ENCODE results near the gene UVRAG.

The UVRAG gene

GRCh38 chr11:76123248-76123647 lies 308.2 kb downstream of the UVRAG start:
- Histone ChIP-seq H3F3A (ENCODE audit: insufficient read depth) (no peaks in the 10 kb centered on the region), H3K9me2 (replicated peaks; ENCODE audit: insufficient read depth, low read length) (no peaks in the 10 kb centered on the region), H4K20me1 (ENCODE audit: low read depth, low read length) (no peaks in the 10 kb centered on the region), H3K27me3 (ENCODE audit: low read length) (no peaks in the 10 kb centered on the region), H2AFZ (ENCODE audit: low read depth, low read length, severe bottlenecking) (no peak overlapping the region), H3K27ac (ENCODE audit: low read depth, low read length) (no peak overlapping the region), H3K9me3 (ENCODE audit: insufficient read depth, low read length) (no peaks in the 10 kb centered on the region), H3K4me3 (ENCODE audit: insufficient read depth, low read length, poor library complexity, severe bottlenecking) (no peak overlapping the region), H3K4me2 (ENCODE audit: low read depth, low read length, poor library complexity, severe bottlenecking) (no peak overlapping the region), H3K9ac (ENCODE audit: low read length) (no peak overlapping the region), H3K79me2 (ENCODE audit: insufficient read depth, low read length) (no peaks in the 10 kb centered on the region), H3K36me3 (ENCODE audit: low read length) (peaks cover 4% of the 10 kb centered on the region; the same call in 1 of the 2 replicates)
- no peak for TF ChIP-seq EZH2phosphoT487 (conservative IDR thresholded peaks at IDR 0.05; ENCODE audit: low read length)
- no peak for TF ChIP-seq CTCF (IDR thresholded peaks at IDR 0.05; ENCODE audit: insufficient read depth, low read length, poor library complexity, severe bottlenecking)

- no peaks in the 10 kb centered on the region for H3K9me2 ChIP-seq (replicated peaks; ENCODE audit: insufficient read depth, low read length)
- no peak overlapping the region for H2AFZ ChIP-seq (ENCODE audit: low read depth, low read length, severe bottlenecking)
- no peak overlapping the region for H3K4me3 ChIP-seq (ENCODE audit: insufficient read depth, low read length, poor library complexity, severe bottlenecking)
- H3K9ac ChIP-seq (ENCODE audit: low read length): no peak overlapping the region
- H3K27me3 ChIP-seq (ENCODE audit: low read length): no peaks in the 10 kb centered on the region
- no peaks in the 10 kb centered on the region for H3K36me3 ChIP-seq (ENCODE audit: low read length)
- TF ChIP-seq EZH2phosphoT487 (conservative IDR thresholded peaks at IDR 0.05; ENCODE audit: low read length) (no peak), CTCF (IDR thresholded peaks at IDR 0.05; ENCODE audit: insufficient read depth, low read length, poor library complexity, severe bottlenecking) (no peak)
- H3K79me2 ChIP-seq (ENCODE audit: insufficient read depth, low read length): no peaks in the 10 kb centered on the region
- no peaks in the 10 kb centered on the region for H4K20me1 ChIP-seq (ENCODE audit: low read depth, low read length)
- no peaks in the 10 kb centered on the region for H3K9me3 ChIP-seq (ENCODE audit: insufficient read depth, low read length)
- no peak overlapping the region for H3K4me2 ChIP-seq (ENCODE audit: low read depth, low read length, poor library complexity, severe bottlenecking)
- no peaks in the 10 kb centered on the region for H3F3A ChIP-seq (ENCODE audit: insufficient read depth)
- no peak overlapping the region for H3K27ac ChIP-seq (ENCODE audit: low read depth, low read length)
These were observed 310.1 kb downstream of the UVRAG start for GRCh38 chr11:76124905-76125770.

- Histone ChIP-seq H3F3A (ENCODE audit: insufficient read depth) (no peaks in the 10 kb centered on the region), H3K27ac (ENCODE audit: low read depth, low read length) (no peak overlapping the region), H4K20me1 (ENCODE audit: low read depth, low read length) (peaks cover 4% of the 10 kb centered on the region; the same call in 1 of the 2 replicates), H3K27me3 (ENCODE audit: low read length) (no peaks in the 10 kb centered on the region), H3K9me3 (ENCODE audit: insufficient read depth, low read length) (no peaks in the 10 kb centered on the region), H2AFZ (ENCODE audit: low read depth, low read length, severe bottlenecking) (no peak overlapping the region), H3K79me2 (ENCODE audit: insufficient read depth, low read length) (no peaks in the 10 kb centered on the region), H3K9me2 (replicated peaks; ENCODE audit: insufficient read depth, low read length) (no peaks in the 10 kb centered on the region), H3K36me3 (ENCODE audit: low read length) (no peaks in the 10 kb centered on the region), H3K4me2 (ENCODE audit: low read depth, low read length, poor library complexity, severe bottlenecking) (no peak overlapping the region), H3K9ac (ENCODE audit: low read length) (no peak overlapping the region), H3K4me3 (ENCODE audit: insufficient read depth, low read length, poor library complexity, severe bottlenecking) (no peak overlapping the region)
- TF ChIP-seq CTCF (IDR thresholded peaks at IDR 0.05; ENCODE audit: insufficient read depth, low read length, poor library complexity, severe bottlenecking) (no peak), EZH2phosphoT487 (conservative IDR thresholded peaks at IDR 0.05; ENCODE audit: low read length) (no peak)
These were observed 314.7 kb downstream of the UVRAG start for GRCh38 chr11:76129729-76130128.
